ENCODE measurements around the gene SLC38A6.

The SLC38A6 gene

DNA sequence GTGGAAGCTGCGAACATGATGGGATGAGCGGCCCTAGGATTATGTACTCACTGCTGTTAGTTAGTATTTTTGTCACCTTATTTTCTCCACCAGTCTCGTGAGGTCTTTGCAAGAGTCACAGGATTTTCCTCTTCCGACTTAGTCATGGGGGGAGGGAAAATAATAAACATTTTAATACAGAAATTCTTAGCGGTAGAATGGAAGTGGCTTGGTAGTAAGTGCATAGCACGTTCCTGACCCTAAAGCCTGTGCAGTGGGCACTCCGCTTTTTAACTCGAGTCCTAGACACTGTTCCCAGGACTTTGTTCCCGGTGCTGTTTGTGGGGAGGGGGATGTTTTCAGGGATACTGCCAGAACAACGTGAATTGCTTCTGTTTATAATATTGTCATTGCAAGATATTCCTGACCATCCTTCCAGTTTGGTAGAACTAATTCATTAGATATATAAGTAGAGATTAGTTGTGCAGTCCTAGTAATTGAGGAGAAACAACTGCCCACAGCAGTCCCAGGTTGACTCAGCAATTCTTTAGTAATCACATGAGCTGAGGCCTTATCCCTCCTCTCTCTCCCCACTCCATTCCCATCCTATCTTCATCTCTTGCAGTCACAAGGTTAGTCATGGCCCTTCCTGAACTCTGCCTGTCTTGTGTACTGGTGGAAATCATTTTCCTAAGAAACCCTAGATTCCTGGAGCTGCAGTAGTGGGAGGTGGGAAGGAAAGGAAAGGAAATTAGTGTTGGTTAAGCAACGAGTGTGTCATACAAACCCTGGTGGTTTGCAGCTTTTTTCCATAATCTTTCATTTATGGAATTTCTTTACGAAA is 799 bp downstream of the SLC38A6 start:
- no peak for DNase-seq

DNA sequence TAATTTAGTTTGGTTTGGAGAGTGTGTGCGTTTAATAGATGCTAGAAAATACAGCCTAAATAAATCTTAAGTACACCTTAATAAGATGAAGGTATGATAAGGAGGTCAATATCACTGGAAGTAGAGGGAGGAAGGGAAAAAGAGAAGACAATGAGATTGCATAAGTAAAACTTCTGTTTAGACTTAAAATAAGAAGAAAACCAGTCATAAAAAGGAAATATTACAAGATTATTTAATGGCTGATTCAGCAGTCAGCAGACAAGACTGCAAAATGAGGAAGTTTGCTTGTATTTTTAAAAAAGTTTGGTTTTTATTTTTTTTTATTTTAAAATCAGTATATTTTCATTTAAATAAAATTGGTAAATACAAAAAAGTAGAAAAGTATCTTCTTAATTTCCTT is 3.2 kb downstream of the SLC38A6 start:
- no peak for DNase-seq

DNA sequence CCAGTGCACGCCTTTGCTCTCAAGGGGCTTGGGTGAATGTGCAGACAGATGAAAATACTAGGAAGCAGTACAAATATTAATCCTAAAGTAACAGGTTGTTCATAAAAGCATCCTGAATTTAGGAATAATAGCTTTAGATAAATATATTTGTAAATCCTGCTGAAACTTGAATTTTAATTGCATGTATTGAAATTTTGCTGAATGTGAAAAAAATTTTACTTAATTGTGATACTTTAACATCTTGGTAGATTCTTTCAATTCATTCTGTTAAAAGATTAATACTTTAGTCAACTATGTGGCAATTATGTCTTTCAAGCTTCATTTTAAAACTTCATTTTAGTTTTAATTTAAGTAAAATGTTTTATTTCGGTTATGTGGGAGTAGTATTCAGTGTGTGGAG is 5.5 kb downstream of the SLC38A6 start:
- no peak for DNase-seq

DNA sequence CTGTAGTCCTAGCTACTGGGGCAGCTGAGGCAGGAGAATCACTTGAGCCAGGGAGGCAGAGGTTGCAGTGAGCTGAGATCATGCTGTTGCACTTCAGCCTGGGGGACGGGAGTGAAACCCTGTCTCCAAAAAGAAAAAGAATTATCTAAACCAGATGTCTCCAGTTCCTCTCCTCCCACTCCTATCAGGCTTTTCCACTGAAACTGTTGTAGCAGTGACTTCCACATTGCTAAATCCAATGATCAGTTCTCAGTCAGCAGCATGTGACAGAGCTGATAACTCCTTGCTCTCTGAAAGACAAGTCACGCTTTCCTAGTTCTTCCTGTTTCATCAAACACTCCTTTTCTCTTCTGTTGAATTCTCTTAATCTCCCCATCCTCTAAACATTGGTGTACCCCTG is 8.6 kb downstream of the SLC38A6 start:
- DNase-seq, result no peak

DNA sequence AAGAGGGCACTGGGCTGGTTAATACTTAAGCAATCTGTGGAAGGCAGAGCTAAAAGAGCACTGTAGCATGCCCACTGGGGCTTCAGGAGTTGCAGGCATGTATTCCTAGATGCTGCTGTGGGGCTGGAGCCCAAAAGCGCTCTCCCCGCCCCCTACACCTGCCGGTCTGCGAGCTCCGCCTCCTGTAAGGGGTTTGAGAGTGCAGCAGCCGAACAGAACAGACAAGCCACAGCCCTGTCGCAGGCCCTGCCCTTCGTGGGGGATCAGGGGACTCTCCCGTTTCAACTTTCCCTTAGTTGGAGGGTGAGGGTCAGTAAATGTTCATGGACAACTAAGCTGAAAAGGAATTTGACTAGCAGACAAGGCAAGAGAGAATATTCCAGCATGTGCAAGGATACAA is 17.6 kb downstream of the SLC38A6 start:
- no peak for DNase-seq

DNA sequence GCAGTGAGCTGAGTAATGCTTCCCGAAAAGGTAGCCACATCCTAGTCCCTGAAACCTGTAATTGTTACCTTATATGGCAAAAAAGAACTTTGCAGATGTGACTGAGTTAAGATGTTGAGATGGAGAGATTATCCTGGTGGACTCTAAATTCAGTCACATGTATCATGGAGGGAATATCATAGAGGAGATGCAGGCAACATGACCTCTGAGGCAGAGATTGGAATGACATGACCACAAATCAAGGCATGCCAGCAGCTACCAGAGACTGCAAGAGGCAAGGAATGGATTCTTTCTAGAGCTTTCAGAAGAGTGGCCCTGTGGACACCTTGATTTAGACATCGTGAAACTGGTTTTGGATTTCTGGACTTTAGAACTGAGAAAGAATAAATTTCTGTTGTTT is 18.5 kb downstream of the SLC38A6 start:
- no peak for DNase-seq

DNA sequence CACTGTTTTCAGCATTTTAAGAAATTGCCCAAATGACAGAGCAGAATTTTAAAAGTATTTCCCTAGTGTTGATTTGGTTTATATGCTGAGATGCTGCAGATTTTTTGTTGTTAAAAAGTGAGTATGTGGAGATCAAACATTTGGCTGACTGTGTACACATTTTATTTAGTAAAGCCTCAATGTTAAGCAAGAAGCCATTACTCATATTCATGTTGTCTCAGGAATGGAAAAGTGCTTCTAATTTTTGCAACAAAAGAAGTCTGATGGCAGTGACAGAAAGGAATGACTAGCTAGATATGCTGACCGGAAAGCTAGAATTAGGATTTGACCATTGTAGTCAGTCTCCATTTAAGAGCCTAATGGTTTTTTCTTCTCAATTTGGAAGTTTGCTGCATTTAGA is 22.5 kb downstream of the SLC38A6 start:
- no peak for DNase-seq

DNA sequence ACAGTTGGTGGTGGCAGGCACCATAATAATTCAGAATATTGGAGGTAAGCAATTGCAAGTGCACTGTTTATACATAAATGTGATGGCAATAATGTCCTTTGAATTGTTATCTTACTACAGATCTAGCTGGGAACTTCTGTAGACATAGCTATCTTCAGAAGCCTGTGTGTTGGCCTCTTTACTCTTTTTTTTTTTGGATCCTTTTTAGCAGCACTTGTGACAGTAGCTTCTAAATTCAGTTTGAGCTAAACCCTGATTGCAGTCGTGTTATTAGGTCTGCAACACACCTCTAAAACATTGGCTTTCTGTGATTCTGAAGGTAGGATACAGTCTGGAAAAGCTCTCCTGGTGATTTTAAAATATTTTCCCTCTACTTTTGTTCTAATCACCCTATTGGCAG is 38.5 kb downstream of the SLC38A6 start:
- no peak for DNase-seq

DNA sequence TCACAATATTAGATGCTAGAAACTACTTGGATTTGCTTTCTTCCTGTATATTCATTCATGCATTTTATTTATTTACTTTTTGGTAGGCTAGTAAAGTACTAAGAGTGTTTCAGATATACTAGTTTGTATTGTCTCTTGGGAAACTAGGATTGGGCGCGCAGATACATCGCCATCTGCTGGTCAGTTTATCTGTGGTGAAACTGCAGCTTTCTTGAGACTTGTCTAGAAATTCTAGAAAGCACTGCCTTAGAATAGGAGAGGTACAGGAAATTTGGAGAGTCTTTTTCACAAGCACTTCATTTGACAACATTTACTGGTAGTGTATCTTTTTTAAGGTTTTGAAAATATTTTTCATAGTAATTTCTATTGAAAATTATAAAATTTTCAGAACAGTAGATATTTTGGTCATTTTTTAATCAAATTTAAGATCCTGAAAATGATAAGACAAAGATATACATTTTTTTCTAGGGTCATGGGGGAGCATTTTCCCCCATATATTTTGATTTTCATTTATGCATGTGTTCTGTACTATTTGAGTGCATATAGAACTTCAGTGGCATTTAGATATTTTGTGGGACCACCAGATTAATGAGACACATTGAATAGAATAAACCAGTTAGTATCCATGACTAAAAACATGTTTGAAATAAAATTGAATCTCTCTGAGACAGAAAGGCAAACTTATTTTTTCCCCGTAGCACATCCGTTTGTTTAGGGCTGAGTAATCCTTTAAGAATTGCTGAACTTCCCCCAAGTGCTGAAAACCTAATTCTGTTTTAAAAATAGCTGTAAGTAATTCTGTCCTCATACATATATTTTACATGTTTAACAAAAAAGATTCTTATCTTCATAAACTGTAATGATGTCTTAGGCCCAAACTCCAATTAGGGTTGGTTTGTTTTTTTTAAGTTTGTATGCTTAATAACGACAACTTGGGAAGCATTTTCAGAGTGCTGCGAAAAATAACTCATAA is 44.5 kb downstream of the SLC38A6 start:
- DNase-seq, result no peak

DNA sequence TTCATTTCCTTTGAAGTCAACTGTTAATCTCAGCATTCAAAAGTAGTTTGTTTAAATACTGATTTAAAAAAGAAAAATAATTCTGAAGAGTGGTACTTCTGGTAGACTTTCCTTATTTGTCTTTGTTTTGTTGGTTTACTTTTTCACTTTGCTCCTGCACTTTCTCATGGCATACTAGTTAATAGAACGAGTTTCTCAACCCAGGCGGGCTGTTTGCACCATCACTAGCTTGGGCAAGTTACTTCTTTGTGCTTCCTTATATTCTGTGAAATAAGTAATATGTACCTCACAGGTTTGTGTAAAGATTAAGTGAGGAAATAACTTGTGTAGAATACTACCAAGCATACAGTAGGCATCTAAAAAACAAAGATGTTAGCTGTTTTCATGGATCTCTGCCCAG is 45.5 kb downstream of the SLC38A6 start:
- DNase-seq, result no peak

DNA sequence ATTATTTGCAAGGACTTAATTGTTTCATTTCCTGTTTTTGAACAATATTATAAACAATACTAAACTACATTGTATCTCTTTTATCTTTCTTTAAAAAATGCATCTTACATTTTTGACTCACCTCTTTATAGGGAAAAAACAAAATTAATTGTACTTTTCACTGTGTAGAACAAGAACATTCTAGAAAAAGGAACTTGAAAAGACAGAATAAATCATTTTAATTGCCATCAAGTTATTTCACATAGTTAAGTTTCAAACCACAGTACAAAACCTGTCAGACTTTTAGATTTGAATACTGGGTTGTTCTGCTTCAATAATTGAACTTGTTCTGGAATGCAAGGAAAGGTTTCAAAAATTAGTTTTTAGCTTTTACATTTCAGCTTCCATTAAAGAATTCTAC is 50.0 kb downstream of the SLC38A6 start:
- DNase-seq, result no peak

DNA sequence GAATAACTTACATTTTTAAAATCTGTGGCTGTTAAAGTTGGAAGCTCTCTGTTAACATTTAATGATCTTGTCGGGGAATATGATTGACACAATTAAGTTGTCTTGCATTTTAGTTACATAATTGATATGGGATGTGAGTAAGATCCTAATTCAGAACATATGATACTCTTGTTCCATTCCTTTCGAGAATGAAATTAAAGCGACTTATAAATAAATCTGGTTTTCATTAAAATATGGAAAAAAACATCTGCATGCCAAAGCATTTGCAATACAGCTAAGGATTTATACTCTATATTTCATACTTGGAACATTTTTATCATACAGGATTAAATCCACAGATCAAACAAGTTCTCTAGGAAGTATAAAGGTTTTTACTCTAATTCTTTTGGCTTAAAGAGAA is 52.0 kb downstream of the SLC38A6 start:
- DNase-seq, result no peak

DNA sequence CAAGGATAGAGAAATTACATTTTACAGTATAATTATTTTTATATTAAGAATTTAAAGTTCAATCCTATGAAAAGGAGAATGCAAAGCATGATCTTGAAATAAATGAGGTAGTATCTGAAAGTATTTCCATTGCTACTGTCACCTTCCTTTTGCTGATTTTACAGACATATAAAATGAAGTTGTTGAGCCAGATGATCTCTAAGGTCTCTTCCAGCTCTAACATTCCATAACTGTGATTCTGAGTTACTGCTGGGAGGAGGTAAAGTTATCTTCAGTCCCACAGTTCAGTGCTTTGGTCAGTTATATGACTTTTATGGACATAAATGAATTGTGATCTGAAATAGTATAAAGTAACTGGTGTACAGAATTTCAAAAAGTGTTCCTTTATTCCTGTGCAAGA is 52.8 kb downstream of the SLC38A6 start:
- DNase-seq, result no peak

DNA sequence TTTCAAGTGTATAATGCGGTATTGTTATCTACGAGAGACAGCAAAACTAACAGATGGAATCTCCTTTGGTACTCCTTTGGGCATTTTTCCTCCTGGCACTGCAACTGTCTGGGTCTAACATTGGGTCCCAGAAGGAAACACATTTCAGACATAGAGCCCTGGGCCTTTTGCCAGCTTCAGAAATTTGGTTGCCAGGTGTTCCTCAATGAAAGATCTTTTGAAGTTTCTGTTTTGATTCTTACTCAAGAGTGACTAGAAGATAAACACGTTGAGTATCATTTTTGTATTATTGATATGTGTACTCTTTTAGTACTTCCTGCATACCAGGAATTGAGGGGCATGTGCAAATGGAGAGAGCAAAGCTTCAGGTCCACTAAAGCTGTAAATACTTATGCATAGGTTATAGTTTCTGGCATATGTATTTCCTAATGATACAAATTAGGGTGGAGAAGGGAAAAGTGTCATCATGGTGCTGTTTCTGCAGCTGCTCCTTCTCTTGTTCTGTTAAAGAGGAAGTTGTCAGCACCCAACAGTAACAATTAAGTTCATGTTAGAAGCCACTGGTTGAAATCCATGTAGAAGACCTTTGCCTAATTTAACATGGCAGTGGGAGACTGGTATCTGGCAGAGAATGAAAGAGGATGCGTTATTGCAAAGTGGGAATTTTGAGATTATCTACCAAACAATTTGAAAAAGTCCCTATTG is 53.5 kb downstream of the SLC38A6 start:
- no peak for DNase-seq

DNA sequence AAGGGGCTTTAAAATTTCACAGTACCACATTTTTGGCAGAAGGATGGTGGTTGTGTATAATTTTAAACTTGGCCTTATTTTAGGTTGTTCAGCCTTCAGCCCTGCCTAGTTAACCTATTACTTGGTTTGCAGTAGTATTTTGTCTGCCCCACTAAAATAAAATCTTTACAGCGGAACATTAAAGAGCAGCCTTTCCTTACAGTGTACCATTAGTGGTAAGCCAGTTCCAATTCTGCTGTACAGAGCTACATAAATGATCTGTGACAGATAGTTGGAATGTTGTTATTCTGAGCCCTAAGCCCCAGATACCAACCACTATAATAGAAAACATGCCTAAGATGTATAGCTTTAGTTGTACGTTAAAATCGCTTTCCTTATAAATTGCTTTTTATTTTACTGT is 56.2 kb downstream of the SLC38A6 start:
- no peak for DNase-seq

DNA sequence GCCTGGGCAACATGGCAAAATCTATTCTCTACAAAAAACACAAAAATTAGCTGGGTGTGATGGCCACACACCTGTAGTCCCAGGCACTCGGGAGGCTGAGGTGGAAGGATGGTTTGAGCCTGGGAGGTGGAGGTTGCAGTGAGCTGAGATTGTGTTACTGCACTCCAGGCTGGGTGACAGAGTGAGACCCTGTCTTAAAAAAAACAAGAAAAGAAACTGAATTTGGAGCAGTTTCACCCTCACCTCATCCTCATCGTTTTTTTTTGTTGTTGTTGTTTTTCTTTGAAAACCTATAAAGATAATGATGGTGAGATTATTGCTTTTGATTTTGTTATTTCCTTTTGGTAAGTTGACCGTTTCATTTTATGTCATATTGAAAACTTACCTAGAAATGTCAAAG is 60.7 kb downstream of the SLC38A6 start:
- DNase-seq, result no peak

DNA sequence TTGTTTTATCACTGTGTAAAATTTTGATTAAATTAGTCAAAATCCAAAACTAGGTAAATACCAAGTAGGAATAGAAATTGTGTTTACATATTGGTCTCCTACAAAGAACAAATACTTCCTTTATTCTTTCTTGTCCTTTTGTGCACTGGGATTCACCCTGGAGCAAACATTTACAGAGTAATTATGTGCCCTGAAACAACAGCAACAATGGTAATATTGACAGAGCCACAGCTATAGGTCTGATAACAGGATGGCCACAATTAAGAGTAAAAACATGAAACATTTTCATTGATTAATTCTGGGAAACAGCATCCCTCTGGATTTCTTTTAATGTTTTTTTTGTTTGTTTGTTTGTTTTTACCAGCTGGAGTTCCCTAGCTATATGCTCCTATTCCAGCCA is 61.2 kb downstream of the SLC38A6 start:
- no peak for DNase-seq

DNA sequence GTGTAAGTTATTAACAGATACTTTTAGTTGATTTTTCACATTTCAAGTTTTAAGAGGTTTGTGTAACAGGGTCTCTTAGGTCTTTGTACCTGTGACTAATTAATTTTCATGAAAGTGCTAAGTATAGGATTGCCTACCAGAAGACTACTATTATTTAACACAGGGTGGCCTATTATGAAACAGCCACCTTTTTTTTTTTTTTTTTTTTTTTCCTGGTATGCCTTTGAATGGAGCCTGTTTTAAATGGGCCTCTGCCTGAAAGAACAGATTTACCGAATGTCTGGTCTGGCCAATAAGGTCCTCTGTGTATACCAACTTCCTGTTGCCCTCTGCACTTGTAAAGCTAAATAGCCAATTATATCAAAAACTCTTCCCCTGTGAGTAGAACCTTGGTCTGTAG is 62.5 kb downstream of the SLC38A6 start:
- no peak for DNase-seq

DNA sequence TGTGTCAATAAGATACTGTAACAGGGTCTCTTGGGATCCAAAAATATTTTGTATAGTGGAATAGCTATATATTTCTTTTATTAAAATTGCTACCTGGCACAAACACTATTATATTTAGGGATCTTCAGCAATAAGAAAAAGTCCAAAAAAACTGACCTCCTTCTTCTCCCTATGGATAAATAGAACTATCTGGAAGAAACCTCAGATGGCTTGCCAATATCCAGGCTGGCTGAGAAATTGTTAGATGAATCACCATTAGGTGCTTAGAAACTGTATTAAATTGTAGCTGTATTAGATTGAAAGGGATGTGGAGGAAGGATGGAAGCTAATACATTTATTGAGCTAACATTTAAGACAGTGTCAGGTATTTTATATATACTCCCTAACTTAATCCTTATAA is 66.0 kb downstream of the SLC38A6 start:
- no peak for DNase-seq

DNA sequence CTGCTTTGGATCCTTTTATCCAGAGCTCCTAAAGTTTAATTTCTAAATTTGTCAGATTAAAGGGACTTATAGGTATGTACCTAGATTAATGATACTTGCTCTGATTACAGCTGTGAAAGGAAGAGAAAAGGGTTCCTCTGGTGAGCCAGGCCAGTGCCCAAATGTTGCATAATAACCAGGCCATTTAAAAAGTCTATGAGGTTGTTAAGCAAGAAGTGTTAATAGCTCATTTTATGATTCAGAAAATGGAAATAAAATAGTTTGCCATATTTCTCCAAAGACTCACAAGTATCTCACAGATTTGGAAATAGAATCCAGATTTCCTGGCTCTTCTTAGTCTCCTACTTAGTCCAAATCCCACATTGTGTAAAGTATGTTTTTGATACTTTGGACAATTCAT is 67.6 kb downstream of the SLC38A6 start:
- DNase-seq, result no peak

DNA sequence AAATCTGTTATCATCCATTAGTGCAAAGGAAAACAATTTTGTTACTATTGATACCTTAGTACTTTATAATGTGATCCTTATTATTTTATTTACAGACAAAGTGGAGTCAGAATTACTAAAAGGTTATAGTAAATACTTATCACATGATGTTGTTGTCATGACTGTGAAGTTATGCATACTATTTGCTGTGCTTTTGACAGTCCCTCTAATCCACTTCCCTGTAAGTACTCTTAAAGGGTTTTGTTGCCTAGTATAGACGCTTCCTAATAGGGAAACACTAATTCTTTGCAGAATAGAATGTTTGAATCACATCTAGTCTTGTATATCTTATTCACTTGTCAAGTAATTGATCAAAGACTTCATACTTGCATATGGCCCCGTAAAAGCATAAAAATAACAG is 69.4 kb downstream of the SLC38A6 start:
- no peak for DNase-seq

DNA sequence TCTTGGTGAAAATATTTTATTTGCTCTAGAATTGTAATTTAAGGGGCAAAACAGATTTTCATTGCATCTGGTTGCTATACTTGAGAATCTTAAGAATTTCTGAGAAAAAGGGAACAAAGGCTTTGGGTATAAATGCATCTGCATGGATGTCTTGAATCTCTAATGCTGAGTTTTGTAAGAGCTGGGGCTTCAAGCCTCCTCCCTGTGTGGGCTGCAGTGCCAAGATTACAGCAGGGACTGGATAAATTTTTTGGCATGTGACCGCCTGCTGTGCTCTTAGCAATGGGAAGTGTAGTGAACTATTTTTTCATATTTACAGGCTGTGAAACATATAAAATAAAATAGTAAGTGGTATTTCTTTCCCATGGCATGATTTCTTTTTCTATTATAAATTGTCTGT is 70.0 kb downstream of the SLC38A6 start:
- no peak for DNase-seq

DNA sequence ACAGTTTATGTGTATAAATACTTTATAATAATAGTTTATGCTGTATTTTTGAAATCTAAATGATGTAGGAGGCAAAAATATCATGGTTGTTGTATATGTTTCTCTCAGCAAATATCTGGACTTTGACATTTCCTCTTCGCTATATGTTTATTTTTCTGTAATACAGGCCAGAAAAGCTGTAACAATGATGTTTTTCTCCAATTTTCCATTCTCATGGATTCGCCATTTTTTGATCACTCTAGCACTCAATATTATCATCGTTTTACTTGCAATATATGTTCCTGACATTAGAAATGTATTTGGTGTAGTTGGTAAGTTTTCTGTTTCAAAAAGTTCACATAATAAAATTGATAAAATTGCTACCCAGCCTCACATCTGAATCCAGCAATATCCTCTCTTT is 70.6 kb downstream of the SLC38A6 start:
- DNase-seq, result no peak

DNA sequence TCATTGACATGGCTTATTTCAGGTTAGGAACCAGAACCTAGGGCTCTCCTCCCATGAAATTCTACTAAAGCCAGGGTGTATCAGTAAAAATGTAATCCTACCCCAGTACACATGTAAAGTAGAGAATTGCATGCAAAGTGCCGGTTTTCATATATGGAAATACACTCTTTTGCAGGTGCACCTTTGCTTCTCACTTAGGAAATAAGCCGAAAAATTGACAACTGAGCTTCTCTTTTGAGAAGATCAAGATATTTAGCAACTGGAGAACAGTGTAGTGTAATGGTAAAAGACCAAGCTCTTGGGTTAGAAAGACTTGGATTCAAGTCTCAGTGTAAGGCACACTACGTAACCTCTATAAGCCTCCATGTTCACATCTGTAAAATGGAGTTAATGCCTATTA is 82.4 kb downstream of the SLC38A6 start:
- no peak for DNase-seq
